HG03460 (cell line): ENCODE data around the gene SPACA7.

ENCODE experiments used
- ATAC-seq: cut with Tn5 transposase; IDR thresholded peaks from one replicate; pipeline ENCODE4 v1.9.1; 2021; ENCODE audit not compliant: unreplicated experiment

SPACA7 gene

GRCh38 chr13:112446867-112447266 is 70.7 kb downstream of the SPACA7 start:
- no peak for ATAC-seq

GRCh38 chr13:112447306-112447705 is 71.2 kb downstream of the SPACA7 start:
- no peak for ATAC-seq

DNA sequence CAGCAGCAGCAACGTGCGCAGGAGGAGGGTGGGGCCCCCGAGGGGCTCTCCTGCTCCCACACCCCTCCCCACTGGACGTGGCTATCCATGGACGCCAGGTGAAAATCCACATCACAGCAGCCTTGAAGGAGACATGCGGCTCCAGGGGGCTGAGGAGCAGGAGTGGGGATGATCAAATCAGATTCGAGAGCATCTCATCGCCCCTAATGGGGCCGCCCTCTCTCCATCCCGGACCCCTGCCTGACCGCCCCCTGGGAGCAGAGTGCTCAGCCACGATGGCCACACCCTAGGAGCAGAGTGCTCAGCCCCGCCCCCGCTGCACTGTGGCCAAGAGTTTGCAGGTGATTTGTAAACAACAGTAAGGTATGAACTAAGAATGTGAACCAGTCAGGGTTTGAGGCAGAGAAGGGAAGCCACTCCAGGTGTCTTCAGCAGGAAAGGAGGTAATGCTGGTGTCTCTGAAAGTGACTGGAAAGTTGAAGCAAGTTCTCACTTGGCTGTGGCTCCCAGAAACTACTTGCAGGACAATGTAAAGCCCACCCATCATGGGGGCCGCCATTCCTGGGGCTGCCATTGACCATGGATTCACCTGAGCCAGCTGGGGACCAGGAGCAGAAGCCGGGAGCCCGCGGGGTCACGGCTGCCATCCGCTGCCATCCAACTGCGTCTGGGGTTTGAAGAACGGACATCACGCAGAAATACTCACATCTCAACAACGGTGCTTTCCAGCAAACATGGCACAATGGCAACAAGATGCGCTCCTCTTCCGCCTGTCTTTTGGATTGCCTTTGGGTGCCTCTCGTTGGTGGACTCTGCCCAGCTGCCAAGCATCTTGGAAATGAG is 71.8 kb downstream of the SPACA7 start:
- no peak for ATAC-seq

GRCh38 chr13:112448621-112449544 is 72.7 kb downstream of the SPACA7 start:
- no peak for ATAC-seq

GRCh38 chr13:112449545-112449930 is 73.4 kb downstream of the SPACA7 start:
- ATAC-seq = no peak

- ATAC-seq = no peak
These were observed 74.2 kb downstream of the SPACA7 start for GRCh38 chr13:112450118-112450903.

DNA sequence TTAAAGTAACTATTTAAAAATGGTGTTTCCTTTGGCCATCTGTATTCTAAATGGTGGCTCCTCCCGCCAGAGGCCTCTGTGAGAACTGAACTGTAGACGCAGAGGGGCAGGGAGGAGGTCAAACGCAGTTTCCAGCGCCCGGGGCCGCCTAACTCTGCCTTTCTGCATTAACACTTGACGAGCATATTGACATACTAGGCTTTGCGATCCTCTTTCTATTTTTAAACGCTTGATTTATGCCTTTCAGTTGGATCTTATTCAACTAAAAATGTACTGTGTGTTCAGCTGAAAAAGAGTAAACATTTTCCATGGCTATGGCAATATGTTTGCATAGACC is 74.7 kb downstream of the SPACA7 start:
- ATAC-seq = no peak

GRCh38 chr13:112451512-112452379 is 75.6 kb downstream of the SPACA7 start:
- ATAC-seq = no peak

DNA sequence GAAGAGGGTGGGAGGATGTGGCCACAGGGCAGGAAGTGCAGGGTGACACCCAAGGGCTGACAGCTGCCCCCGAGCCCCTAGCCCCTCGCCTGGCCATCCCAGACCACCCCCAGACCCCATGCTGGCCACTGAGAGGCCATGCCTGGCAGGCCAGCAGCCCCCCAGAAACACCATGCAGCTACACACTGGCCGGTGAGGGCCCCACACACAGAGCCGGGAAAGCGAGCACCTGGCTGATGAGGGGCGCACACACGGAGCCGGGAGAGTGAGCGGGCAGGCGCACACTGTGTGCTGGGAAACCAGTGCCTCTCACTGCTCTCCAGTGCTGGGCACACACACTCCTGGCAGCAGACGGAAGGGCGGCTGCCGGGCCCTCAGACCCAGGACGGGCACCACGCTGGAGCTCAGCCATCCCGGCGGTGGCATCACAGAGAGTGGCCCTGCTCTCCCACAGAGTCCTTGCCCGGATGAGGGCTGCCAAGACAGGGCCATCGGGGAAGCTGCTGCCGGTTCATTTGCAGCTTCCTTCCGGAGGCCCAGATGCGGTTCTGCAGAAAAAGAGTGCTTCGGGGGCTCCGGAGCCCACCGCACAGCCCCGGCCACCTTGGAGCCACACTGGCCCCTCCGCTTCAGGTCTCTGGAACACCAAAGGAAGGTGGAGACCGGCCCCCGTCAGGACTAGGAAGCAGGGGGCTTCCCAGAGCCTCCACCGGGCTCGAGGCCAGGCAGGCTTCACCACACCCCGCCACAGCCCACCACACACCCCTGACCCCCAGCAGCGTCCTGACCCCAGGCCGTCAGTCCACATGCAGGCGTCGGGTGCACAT is 76.4 kb downstream of the SPACA7 start:
- ATAC-seq = no peak

- no peak for ATAC-seq
These were observed 77.2 kb downstream of the SPACA7 start for GRCh38 chr13:112453207-112453829.

- no peak for ATAC-seq
These were observed 77.9 kb downstream of the SPACA7 start for GRCh38 chr13:112453874-112454647.

- no peak for ATAC-seq
These were observed 78.6 kb downstream of the SPACA7 start for GRCh38 chr13:112454648-112455334.

- ATAC-seq = no peak
These were observed 79.4 kb downstream of the SPACA7 start for GRCh38 chr13:112455476-112456059.

DNA sequence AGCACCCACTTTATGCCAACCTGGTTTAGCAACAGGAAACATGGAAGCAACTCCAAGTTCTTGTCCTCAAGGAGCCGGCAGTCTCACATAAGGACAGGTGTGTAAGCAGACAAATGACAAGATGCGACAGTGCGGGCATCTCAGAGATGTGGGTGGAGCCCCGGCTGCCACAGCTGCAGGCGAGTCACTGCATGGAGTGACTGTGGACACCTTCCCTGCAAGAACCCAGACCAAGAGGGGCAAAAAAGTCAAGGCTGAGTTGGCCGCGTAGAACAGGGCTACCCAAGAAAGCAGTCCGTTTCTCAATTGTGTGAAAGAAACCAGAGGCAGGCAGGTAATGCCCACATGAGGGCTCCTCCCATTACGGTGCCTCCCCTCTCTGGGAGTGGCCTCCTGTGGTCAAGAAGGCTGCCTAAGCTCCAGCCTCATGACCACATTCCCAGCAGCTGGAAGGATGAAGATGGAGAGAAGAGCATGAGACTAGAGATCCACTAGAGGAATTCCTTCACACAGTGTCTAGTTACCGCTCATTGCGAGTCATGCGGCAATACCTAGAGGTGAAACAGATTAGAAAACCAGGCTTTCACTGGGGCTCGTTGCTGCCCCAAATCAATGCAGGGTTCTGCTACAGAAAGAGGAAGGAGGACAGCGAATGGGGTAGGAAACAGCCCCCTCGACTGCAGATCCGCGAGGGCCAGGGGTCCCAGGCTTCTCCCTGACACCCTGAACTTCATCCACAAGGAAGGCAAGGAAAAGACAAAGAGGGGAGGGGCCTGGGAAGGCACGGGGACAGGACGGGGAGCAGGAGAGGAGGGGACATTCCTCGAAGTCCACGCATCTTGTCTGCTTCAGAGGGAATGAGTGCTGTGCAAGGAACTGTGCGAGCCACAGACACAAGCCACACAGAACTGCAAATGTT is 80.2 kb downstream of the SPACA7 start:
- ATAC-seq = no peak

DNA sequence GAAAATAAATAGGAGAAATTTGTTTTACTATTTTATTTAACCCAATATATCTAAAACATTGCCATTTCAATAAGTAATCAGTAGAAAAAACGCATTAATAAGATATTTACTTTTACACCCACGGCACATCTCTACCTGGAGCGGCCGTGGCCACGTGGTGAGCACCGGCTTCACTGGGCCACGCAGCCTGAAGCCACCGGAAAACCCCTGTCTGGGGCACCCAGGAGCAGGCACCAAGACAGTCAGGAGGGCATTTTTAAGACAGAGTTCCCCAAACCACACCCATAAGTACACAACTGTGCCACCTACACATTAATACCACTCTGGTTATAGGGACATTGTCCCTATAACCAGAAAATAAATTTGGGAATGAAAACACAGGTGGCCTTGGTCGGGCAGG is 80.9 kb downstream of the SPACA7 start:
- ATAC-seq = no peak

GRCh38 chr13:112457485-112457884 is 81.3 kb downstream of the SPACA7 start:
- ATAC-seq = no peak
